Measurements from ENCODE around the gene TAGAP.
"Not testable (repeated sequence)": the region's sequence is repeated elsewhere in the genome, so short reads cannot be mapped to it uniquely, and the experiment has no call there.

Gene TAGAP

GRCh38 chr6:159014406-159014805, 30.4 kb downstream of the TAGAP start:
- H3K4me3 ChIP-seq (ENCODE audit: insufficient read depth, low read length, poor library complexity, severe bottlenecking) = no peak overlapping the region
- H3K9me2 ChIP-seq (replicated peaks; ENCODE audit: insufficient read depth, low read length) = no peaks in the 10 kb centered on the region
- H3K27me3 ChIP-seq (ENCODE audit: low read length) = no peaks in the 10 kb centered on the region
- H3K9me3 ChIP-seq (ENCODE audit: insufficient read depth, low read length) = no peaks in the 10 kb centered on the region
- no peaks in the 10 kb centered on the region for H3K36me3 ChIP-seq (ENCODE audit: low read length)
- no peaks in the 10 kb centered on the region for H3F3A ChIP-seq (ENCODE audit: insufficient read depth)
- no peaks in the 10 kb centered on the region for H3K79me2 ChIP-seq (ENCODE audit: insufficient read depth, low read length)
- no peaks in the 10 kb centered on the region for H4K20me1 ChIP-seq (ENCODE audit: low read depth, low read length)
- H3K9ac ChIP-seq (ENCODE audit: low read length) = no peak overlapping the region
- no peak overlapping the region for H3K4me2 ChIP-seq (ENCODE audit: low read depth, low read length, poor library complexity, severe bottlenecking)
- H3K27ac ChIP-seq (ENCODE audit: low read depth, low read length) = no peak overlapping the region
- H2AFZ ChIP-seq (ENCODE audit: low read depth, low read length, severe bottlenecking) = no peak overlapping the region
- TF ChIP-seq CTCF (IDR thresholded peaks at IDR 0.05; ENCODE audit: insufficient read depth, low read length, poor library complexity, severe bottlenecking) (no peak), EZH2phosphoT487 (conservative IDR thresholded peaks at IDR 0.05; ENCODE audit: low read length) (no peak)

GRCh38 chr6:159013229-159013628, 31.6 kb downstream of the TAGAP start:
- no peak overlapping the region for H3K4me2 ChIP-seq (ENCODE audit: low read depth, low read length, poor library complexity, severe bottlenecking)
- TF ChIP-seq CTCF (IDR thresholded peaks at IDR 0.05; ENCODE audit: insufficient read depth, low read length, poor library complexity, severe bottlenecking) (no peak), EZH2phosphoT487 (conservative IDR thresholded peaks at IDR 0.05; ENCODE audit: low read length) (no peak)
- no peaks in the 10 kb centered on the region for H3K79me2 ChIP-seq (ENCODE audit: insufficient read depth, low read length)
- no peaks in the 10 kb centered on the region for H3K9me2 ChIP-seq (replicated peaks; ENCODE audit: insufficient read depth, low read length)
- no peaks in the 10 kb centered on the region for H4K20me1 ChIP-seq (ENCODE audit: low read depth, low read length)
- no peaks in the 10 kb centered on the region for H3K9me3 ChIP-seq (ENCODE audit: insufficient read depth, low read length)
- no peaks in the 10 kb centered on the region for H3K27me3 ChIP-seq (ENCODE audit: low read length)
- H3F3A ChIP-seq (ENCODE audit: insufficient read depth) = no peaks in the 10 kb centered on the region
- H3K4me3 ChIP-seq (ENCODE audit: insufficient read depth, low read length, poor library complexity, severe bottlenecking) = no peak overlapping the region
- H3K9ac ChIP-seq (ENCODE audit: low read length) = no peak overlapping the region
- no peak overlapping the region for H3K27ac ChIP-seq (ENCODE audit: low read depth, low read length)
- no peaks in the 10 kb centered on the region for H3K36me3 ChIP-seq (ENCODE audit: low read length)
- no peak overlapping the region for H2AFZ ChIP-seq (ENCODE audit: low read depth, low read length, severe bottlenecking)

- H2AFZ ChIP-seq (ENCODE audit: low read depth, low read length, severe bottlenecking) = no peak overlapping the region
- H3K4me3 ChIP-seq (ENCODE audit: insufficient read depth, low read length, poor library complexity, severe bottlenecking) = no peak overlapping the region
- H3K27me3 ChIP-seq (ENCODE audit: low read length) = no peaks in the 10 kb centered on the region
- TF ChIP-seq EZH2phosphoT487 (conservative IDR thresholded peaks at IDR 0.05; ENCODE audit: low read length) (no peak), CTCF (IDR thresholded peaks at IDR 0.05; ENCODE audit: insufficient read depth, low read length, poor library complexity, severe bottlenecking) (no peak)
- H3K27ac ChIP-seq (ENCODE audit: low read depth, low read length) = no peak overlapping the region
- H3F3A ChIP-seq (ENCODE audit: insufficient read depth) = no peaks in the 10 kb centered on the region
- no peaks in the 10 kb centered on the region for H3K9me2 ChIP-seq (replicated peaks; ENCODE audit: insufficient read depth, low read length)
- no peaks in the 10 kb centered on the region for H3K36me3 ChIP-seq (ENCODE audit: low read length)
- H4K20me1 ChIP-seq (ENCODE audit: low read depth, low read length) = no peaks in the 10 kb centered on the region
- H3K79me2 ChIP-seq (ENCODE audit: insufficient read depth, low read length) = no peaks in the 10 kb centered on the region
- H3K4me2 ChIP-seq (ENCODE audit: low read depth, low read length, poor library complexity, severe bottlenecking) = no peak overlapping the region
- H3K9me3 ChIP-seq (ENCODE audit: insufficient read depth, low read length) = no peaks in the 10 kb centered on the region
- no peak overlapping the region for H3K9ac ChIP-seq (ENCODE audit: low read length)
Measured at GRCh38 chr6:159012201-159012600, 32.6 kb downstream of the TAGAP start.

GRCh38 chr6:159010037-159010612, 34.7 kb downstream of the TAGAP start:
- H3F3A ChIP-seq (ENCODE audit: insufficient read depth); H3K9me3 ChIP-seq (ENCODE audit: insufficient read depth, low read length); H2AFZ ChIP-seq (ENCODE audit: low read depth, low read length, severe bottlenecking); H3K4me2 ChIP-seq (ENCODE audit: low read depth, low read length, poor library complexity, severe bottlenecking); H3K9ac ChIP-seq (ENCODE audit: low read length); H3K27me3 ChIP-seq (ENCODE audit: low read length); H3K9me2 ChIP-seq (replicated peaks; ENCODE audit: insufficient read depth, low read length); H3K4me3 ChIP-seq (ENCODE audit: insufficient read depth, low read length, poor library complexity, severe bottlenecking); H3K79me2 ChIP-seq (ENCODE audit: insufficient read depth, low read length); H3K36me3 ChIP-seq (ENCODE audit: low read length); H3K27ac ChIP-seq (ENCODE audit: low read depth, low read length); H4K20me1 ChIP-seq (ENCODE audit: low read depth, low read length): not testable (repeated sequence)

Measured in SU-DHL-6 (cell line).